ENCODE measurements around the gene FAM149B1. TPM values are rescaled to one million over a fixed set of nuclear protein-coding genes. Genes with fewer than 3 reads are reported as not detected.

Gene FAM149B1
- total RNA-seq, 1 experiment from 2014 or later = 31.5 TPM

- H3K79me2 ChIP-seq (ENCODE audit: low read length) = peaks cover 66% of the 10 kb centered on the region
- H3K4me1 ChIP-seq (ENCODE audit: low read length) = peaks cover 50% of the 10 kb centered on the region
- H3K9me3 ChIP-seq (ENCODE audit: low read length) = no peaks in the 10 kb centered on the region
- peak overlapping the region; percentile 10; the same call in 1 of the 2 replicates for H3K27ac ChIP-seq (ENCODE audit: low read length)
- no peaks in the 10 kb centered on the region for H3K9me2 ChIP-seq (replicated peaks; ENCODE audit: insufficient read depth, low read length)
- H2AFZ ChIP-seq (ENCODE audit: low read length) = no peak overlapping the region
- H3K36me3 ChIP-seq (ENCODE audit: insufficient read depth, low read length) = peaks cover 57% of the 10 kb centered on the region; the same call in 1 of the 2 replicates
- peak overlapping the region; percentile 90 for H3K4me2 ChIP-seq (ENCODE audit: low read depth, low read length, poor library complexity, severe bottlenecking)
- DNase-seq = no peak
- H3K9ac ChIP-seq (ENCODE audit: low read length) = peak overlapping the region; percentile 84
- no peaks in the 10 kb centered on the region for H4K20me1 ChIP-seq (ENCODE audit: insufficient read depth, low read depth, low read length)
- peak overlapping the region; percentile 90 for H3K4me3 ChIP-seq (ENCODE audit: low read length)
- H3K27me3 ChIP-seq (ENCODE audit: low read length) = no peaks in the 10 kb centered on the region
Measured at GRCh38 chr10:73244866-73245477, 77.1 kb downstream of the FAM149B1 start.

- Histone ChIP-seq H3K4me3 (ENCODE audit: low read length) (peak overlapping the region; percentile 90), H3K36me3 (ENCODE audit: insufficient read depth, low read length) (peaks cover 55% of the 10 kb centered on the region), H3K9me2 (replicated peaks; ENCODE audit: insufficient read depth, low read length) (no peaks in the 10 kb centered on the region), H4K20me1 (ENCODE audit: insufficient read depth, low read depth, low read length) (no peaks in the 10 kb centered on the region), H3K9me3 (ENCODE audit: low read length) (no peaks in the 10 kb centered on the region), H3K79me2 (ENCODE audit: low read length) (peaks cover 75% of the 10 kb centered on the region), H3K4me1 (ENCODE audit: low read length) (peaks cover 63% of the 10 kb centered on the region), H2AFZ (ENCODE audit: low read length) (no peak overlapping the region), H3K27me3 (ENCODE audit: low read length) (no peaks in the 10 kb centered on the region), H3K27ac (ENCODE audit: low read length) (peak overlapping the region; percentile 81), H3K4me2 (ENCODE audit: low read depth, low read length, poor library complexity, severe bottlenecking) (peak overlapping the region; percentile 90), H3K9ac (ENCODE audit: low read length) (peak overlapping the region; percentile 84)
- peak; percentile 61 for DNase-seq
Measured at GRCh38 chr10:73246322-73246645, 78.4 kb downstream of the FAM149B1 start.

GRCh38 chr10:73246646-73247508 is 79.0 kb downstream of the FAM149B1 start, which contains the start of gene DNAJC9:
TSS of gene DNAJC9 (minus strand) at chr10:73247255. CDS start at chr10:73247189, 66 bp downstream.
- Histone ChIP-seq H3K9ac (ENCODE audit: low read length) (peak within 1 kb of the TSS; percentile 84), H3K27me3 (ENCODE audit: low read length) (no peaks in the 10 kb centered on the region), H3K79me2 (ENCODE audit: low read length) (peaks cover 80% of the 10 kb centered on the region), H3K36me3 (ENCODE audit: insufficient read depth, low read length) (peaks cover 49% of the 10 kb centered on the region), H3K4me1 (ENCODE audit: low read length) (peaks cover 66% of the 10 kb centered on the region), H3K4me2 (ENCODE audit: low read depth, low read length, poor library complexity, severe bottlenecking) (peak within 1 kb of the TSS; percentile 90), H3K27ac (ENCODE audit: low read length) (peak within 1 kb of the TSS; percentile 83), H2AFZ (ENCODE audit: low read length) (no peak within 1 kb of the TSS), H3K9me3 (ENCODE audit: low read length) (no peaks in the 10 kb centered on the region), H4K20me1 (ENCODE audit: insufficient read depth, low read depth, low read length) (no peaks in the 10 kb centered on the region), H3K9me2 (replicated peaks; ENCODE audit: insufficient read depth, low read length) (no peaks in the 10 kb centered on the region), H3K4me3 (ENCODE audit: low read length) (peak within 1 kb of the TSS; percentile 90)
- peak; percentile 98 for DNase-seq

- Histone ChIP-seq H3K9ac (ENCODE audit: low read length) (peak overlapping the region; percentile 84), H3K9me2 (replicated peaks; ENCODE audit: insufficient read depth, low read length) (no peaks in the 10 kb centered on the region), H3K4me2 (ENCODE audit: low read depth, low read length, poor library complexity, severe bottlenecking) (peak overlapping the region; percentile 90), H3K9me3 (ENCODE audit: low read length) (no peaks in the 10 kb centered on the region), H3K4me1 (ENCODE audit: low read length) (peaks cover 66% of the 10 kb centered on the region), H3K79me2 (ENCODE audit: low read length) (peaks cover 82% of the 10 kb centered on the region), H2AFZ (ENCODE audit: low read length) (no peak overlapping the region), H3K27me3 (ENCODE audit: low read length) (no peaks in the 10 kb centered on the region), H3K4me3 (ENCODE audit: low read length) (peak overlapping the region; percentile 90), H4K20me1 (ENCODE audit: insufficient read depth, low read depth, low read length) (no peaks in the 10 kb centered on the region), H3K36me3 (ENCODE audit: insufficient read depth, low read length) (peaks cover 43% of the 10 kb centered on the region), H3K27ac (ENCODE audit: low read length) (peak overlapping the region; percentile 83)
- DNase-seq = peak; percentile 65
Measured at GRCh38 chr10:73247509-73248258, 79.8 kb downstream of the FAM149B1 start.

GRCh38 chr10:73248259-73248724 is 80.4 kb downstream of the FAM149B1 start:
- Histone ChIP-seq H3K9ac (ENCODE audit: low read length) (peak overlapping the region; percentile 84), H3K4me3 (ENCODE audit: low read length) (peak overlapping the region; percentile 90), H4K20me1 (ENCODE audit: insufficient read depth, low read depth, low read length) (no peaks in the 10 kb centered on the region), H3K4me2 (ENCODE audit: low read depth, low read length, poor library complexity, severe bottlenecking) (peak overlapping the region; percentile 90), H3K27ac (ENCODE audit: low read length) (peak overlapping the region; percentile 83), H3K79me2 (ENCODE audit: low read length) (peaks cover 87% of the 10 kb centered on the region), H3K36me3 (ENCODE audit: insufficient read depth, low read length) (peaks cover 39% of the 10 kb centered on the region), H3K4me1 (ENCODE audit: low read length) (peaks cover 67% of the 10 kb centered on the region), H3K9me2 (replicated peaks; ENCODE audit: insufficient read depth, low read length) (no peaks in the 10 kb centered on the region), H3K9me3 (ENCODE audit: low read length) (no peaks in the 10 kb centered on the region), H2AFZ (ENCODE audit: low read length) (no peak overlapping the region), H3K27me3 (ENCODE audit: low read length) (no peaks in the 10 kb centered on the region)
- DNase-seq = peak; percentile 70

GRCh38 chr10:73251683-73252444 is 83.9 kb downstream of the FAM149B1 start:
- Histone ChIP-seq H4K20me1 (ENCODE audit: insufficient read depth, low read depth, low read length) (no peaks in the 10 kb centered on the region), H3K9me3 (ENCODE audit: low read length) (no peaks in the 10 kb centered on the region), H3K27me3 (ENCODE audit: low read length) (no peaks in the 10 kb centered on the region), H3K9me2 (replicated peaks; ENCODE audit: insufficient read depth, low read length) (no peaks in the 10 kb centered on the region), H3K4me2 (ENCODE audit: low read depth, low read length, poor library complexity, severe bottlenecking) (peak overlapping the region; percentile 86), H3K36me3 (ENCODE audit: insufficient read depth, low read length) (peaks cover 17% of the 10 kb centered on the region), H3K4me1 (ENCODE audit: low read length) (peaks cover 55% of the 10 kb centered on the region), H3K27ac (ENCODE audit: low read length) (peak overlapping the region; percentile 61), H3K4me3 (ENCODE audit: low read length) (peak overlapping the region; percentile 70), H2AFZ (ENCODE audit: low read length) (no peak overlapping the region), H3K9ac (ENCODE audit: low read length) (peak overlapping the region; percentile 77), H3K79me2 (ENCODE audit: low read length) (peaks cover 67% of the 10 kb centered on the region)
- no peak for DNase-seq

GRCh38 chr10:73252445-73253224 is 84.7 kb downstream of the FAM149B1 start, which contains the start of gene MRPS16:
TSS of gene MRPS16 (minus strand) at chr10:73252644. CDS start at chr10:73252482, 162 bp downstream.
- Histone ChIP-seq H3K27ac (ENCODE audit: low read length) (peak within 1 kb of the TSS; percentile 61), H3K9me2 (replicated peaks; ENCODE audit: insufficient read depth, low read length) (no peaks in the 10 kb centered on the region), H3K27me3 (ENCODE audit: low read length) (no peaks in the 10 kb centered on the region), H4K20me1 (ENCODE audit: insufficient read depth, low read depth, low read length) (no peaks in the 10 kb centered on the region), H3K9ac (ENCODE audit: low read length) (peak within 1 kb of the TSS; percentile 77), H3K79me2 (ENCODE audit: low read length) (peaks cover 66% of the 10 kb centered on the region), H3K4me2 (ENCODE audit: low read depth, low read length, poor library complexity, severe bottlenecking) (peak within 1 kb of the TSS; percentile 86), H2AFZ (ENCODE audit: low read length) (peak within 1 kb of the TSS; percentile 46; the same call in 1 of the 2 replicates), H3K9me3 (ENCODE audit: low read length) (no peaks in the 10 kb centered on the region), H3K36me3 (ENCODE audit: insufficient read depth, low read length) (peaks cover 17% of the 10 kb centered on the region), H3K4me1 (ENCODE audit: low read length) (peaks cover 52% of the 10 kb centered on the region), H3K4me3 (ENCODE audit: low read length) (peak within 1 kb of the TSS; percentile 70)
- DNase-seq = peak; percentile 97
